Upper lobe of right lung (tissue), 1 donor: Measurements from ENCODE around the gene SLX4IP. TPM values are rescaled to one million over a fixed set of nuclear protein-coding genes. Genes with fewer than 3 reads are reported as not detected.

Experiments
- ATAC-seq: fragments of 200-7000 bp; cut with Tn5 transposase; one replicate; pipeline ENCODE4 v1.9.1; 2020; ENCODE audit warnings: mild to moderate bottlenecking, moderate library complexity
- DNase-seq: peaks from one replicate; pipeline ENCODE4 v3.0.0-alpha.2; 2020
- H3K27ac ChIP-seq: fragments of 200-600 bp; one replicate; pipeline ENCODE4 v1.8.0; 2022
- H3K27me3 ChIP-seq: fragments of 200-600 bp; one replicate; pipeline ENCODE4 v1.8.0; 2022; ENCODE audit warnings: mild to moderate bottlenecking
- H3K36me3 ChIP-seq: fragments of 200-600 bp; one replicate; pipeline ENCODE4 v1.8.0; 2022
- H3K4me1 ChIP-seq: fragments of 200-600 bp; one replicate; pipeline ENCODE4 v1.8.0; 2022
- H3K4me3 ChIP-seq: fragments of 200-600 bp; one replicate; pipeline ENCODE4 v1.8.0; 2022; ENCODE audit warnings: mild to moderate bottlenecking
- H3K9me3 ChIP-seq: fragments of 200-600 bp; one replicate; pipeline ENCODE4 v1.8.0; 2022
- intact Hi-C: fragments of 100-400 bp; cut with DNase I; formaldehyde crosslinking; loops from one replicate; pipeline ENCODE4 v1.11.0; 2022
- total RNA-seq: library from RNA; stranded (reverse); fragmentation: NEBNext Ultra II Directional; extraction: Animal tissue kit (Norgen Biotek cat#: 25700); gene quantifications from one replicate; pipeline ENCODE4 v1.2.1, GENCODE V29; 2021
- TF ChIP-seq, protein P1 (sequence below): fragments of 200-600 bp; IDR thresholded peaks from one replicate; pipeline ENCODE4 v1.8.0; 2022; ENCODE audit warnings: antibody characterized with exemption
- donor health status: DM: no; HTN: yes; CAD: no; lungs with severe emphysema.

SLX4IP gene
- total RNA-seq, 1 donor from 2014 or later: 5.4 TPM

DNA sequence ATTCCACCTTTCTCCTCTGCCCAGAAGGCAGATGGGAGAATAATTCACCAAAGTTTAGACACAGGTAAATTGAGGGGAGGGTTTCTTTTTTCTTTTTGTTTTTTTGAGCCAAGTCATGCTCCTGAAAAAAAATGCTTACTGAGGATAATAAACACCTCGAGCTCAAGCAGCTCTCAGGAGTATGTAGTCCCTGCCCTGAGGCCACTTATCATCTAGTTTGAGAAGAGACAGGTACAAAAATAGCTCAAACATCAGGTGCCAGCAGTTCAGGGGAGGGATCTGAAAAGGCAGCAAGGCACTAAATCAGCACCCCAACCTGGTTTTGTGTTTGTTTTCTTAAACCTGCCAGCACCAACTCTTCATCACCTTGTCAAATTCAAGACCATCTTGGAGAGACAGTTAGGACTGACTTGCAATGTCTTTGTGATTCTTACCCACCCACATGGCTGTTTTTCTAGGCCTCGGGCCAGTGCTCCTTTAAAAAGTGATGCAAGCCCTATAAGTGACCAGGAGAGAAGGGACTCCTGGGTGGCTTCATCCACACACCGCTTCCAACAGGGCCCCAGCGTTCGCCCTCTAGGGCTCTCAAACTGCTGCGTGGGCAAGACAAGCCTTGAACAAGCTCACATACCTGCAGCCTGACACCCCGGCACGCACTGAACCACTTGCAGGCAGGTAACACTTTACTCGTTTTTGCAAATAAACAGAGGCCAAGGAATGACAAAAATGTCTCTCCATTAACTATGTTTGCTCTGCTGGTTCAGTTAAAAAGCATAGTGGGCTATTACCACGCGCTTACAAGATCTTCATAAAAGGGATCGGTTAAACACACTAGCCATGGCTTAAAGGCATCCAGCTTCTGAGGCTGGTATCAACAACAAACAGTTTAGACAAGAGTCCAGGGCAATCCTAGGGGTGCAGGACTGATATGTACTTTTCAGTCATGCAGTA lies 224.8 kb downstream of the SLX4IP start:
- H3K27ac ChIP-seq: peak overlapping the region; percentile 59
- no peaks in the 10 kb centered on the region for H3K27me3 ChIP-seq
- H3K4me1 ChIP-seq: peaks cover 22% of the 10 kb centered on the region
- DNase-seq (peak; percentile 82), ATAC-seq (peak; percentile 90)
- no peak overlapping the region for H3K4me3 ChIP-seq
- TF ChIP-seq, protein P1, sequence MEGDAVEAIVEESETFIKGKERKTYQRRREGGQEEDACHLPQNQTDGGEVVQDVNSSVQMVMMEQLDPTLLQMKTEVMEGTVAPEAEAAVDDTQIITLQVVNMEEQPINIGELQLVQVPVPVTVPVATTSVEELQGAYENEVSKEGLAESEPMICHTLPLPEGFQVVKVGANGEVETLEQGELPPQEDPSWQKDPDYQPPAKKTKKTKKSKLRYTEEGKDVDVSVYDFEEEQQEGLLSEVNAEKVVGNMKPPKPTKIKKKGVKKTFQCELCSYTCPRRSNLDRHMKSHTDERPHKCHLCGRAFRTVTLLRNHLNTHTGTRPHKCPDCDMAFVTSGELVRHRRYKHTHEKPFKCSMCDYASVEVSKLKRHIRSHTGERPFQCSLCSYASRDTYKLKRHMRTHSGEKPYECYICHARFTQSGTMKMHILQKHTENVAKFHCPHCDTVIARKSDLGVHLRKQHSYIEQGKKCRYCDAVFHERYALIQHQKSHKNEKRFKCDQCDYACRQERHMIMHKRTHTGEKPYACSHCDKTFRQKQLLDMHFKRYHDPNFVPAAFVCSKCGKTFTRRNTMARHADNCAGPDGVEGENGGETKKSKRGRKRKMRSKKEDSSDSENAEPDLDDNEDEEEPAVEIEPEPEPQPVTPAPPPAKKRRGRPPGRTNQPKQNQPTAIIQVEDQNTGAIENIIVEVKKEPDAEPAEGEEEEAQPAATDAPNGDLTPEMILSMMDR: no peak
- no peaks in the 10 kb centered on the region for H3K9me3 ChIP-seq
- intact Hi-C loops: no loop called here
- peaks cover 74% of the 10 kb centered on the region for H3K36me3 ChIP-seq

- no peak overlapping the region for H3K4me3 ChIP-seq
- H3K4me1 ChIP-seq: peaks cover 28% of the 10 kb centered on the region
- no peaks in the 10 kb centered on the region for H3K27me3 ChIP-seq
- no peaks in the 10 kb centered on the region for H3K9me3 ChIP-seq
- ATAC-seq (peak; percentile 24), DNase-seq (no peak)
- TF ChIP-seq, protein P1: no peak
- intact Hi-C loops: no loop called here
- H3K36me3 ChIP-seq: peaks cover 69% of the 10 kb centered on the region
- H3K27ac ChIP-seq: peak overlapping the region; percentile 59
Observed at GRCh38 chr20:10660661-10661060, 225.6 kb downstream of the SLX4IP start.

DNA sequence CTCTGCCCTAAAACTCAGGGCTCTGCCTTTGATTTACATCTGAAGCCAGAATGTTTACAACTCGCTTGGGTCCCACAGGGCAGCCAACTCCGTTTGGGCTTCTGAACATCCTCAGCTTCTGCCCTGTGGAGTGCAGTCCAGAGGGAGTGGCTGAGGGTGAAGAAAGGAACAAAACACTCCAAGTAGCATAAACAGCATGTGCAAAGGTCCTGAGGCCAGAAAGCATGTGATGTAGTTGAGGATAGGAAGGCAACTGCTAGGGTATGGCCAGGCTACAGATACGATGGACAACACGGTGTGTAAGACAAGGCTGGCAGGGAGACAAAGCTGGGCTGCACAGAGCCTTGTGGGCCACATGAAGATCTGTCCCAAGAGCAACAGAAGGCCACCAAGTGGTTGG lies 226.2 kb downstream of the SLX4IP start:
- H3K4me1 ChIP-seq: peaks cover 34% of the 10 kb centered on the region
- H3K36me3 ChIP-seq: peaks cover 63% of the 10 kb centered on the region
- TF ChIP-seq, protein P1: no peak
- no peaks in the 10 kb centered on the region for H3K9me3 ChIP-seq
- H3K27me3 ChIP-seq: no peaks in the 10 kb centered on the region
- H3K4me3 ChIP-seq: no peak overlapping the region
- no peak for ATAC-seq
- H3K27ac ChIP-seq: peak overlapping the region; percentile 59
- DNase-seq: no peak
- intact Hi-C loops: no loop called here

GRCh38 chr20:10662151-10662550 lies 227.0 kb downstream of the SLX4IP start:
- no peak for ATAC-seq
- Histone ChIP-seq H3K4me1 (peaks cover 41% of the 10 kb centered on the region), H3K9me3 (no peaks in the 10 kb centered on the region), H3K27me3 (no peaks in the 10 kb centered on the region), H3K27ac (no peak overlapping the region), H3K36me3 (peaks cover 58% of the 10 kb centered on the region), H3K4me3 (no peak overlapping the region)
- TF ChIP-seq, protein P1: no peak
- intact Hi-C loops: no loop called here
- DNase-seq: no peak

DNA sequence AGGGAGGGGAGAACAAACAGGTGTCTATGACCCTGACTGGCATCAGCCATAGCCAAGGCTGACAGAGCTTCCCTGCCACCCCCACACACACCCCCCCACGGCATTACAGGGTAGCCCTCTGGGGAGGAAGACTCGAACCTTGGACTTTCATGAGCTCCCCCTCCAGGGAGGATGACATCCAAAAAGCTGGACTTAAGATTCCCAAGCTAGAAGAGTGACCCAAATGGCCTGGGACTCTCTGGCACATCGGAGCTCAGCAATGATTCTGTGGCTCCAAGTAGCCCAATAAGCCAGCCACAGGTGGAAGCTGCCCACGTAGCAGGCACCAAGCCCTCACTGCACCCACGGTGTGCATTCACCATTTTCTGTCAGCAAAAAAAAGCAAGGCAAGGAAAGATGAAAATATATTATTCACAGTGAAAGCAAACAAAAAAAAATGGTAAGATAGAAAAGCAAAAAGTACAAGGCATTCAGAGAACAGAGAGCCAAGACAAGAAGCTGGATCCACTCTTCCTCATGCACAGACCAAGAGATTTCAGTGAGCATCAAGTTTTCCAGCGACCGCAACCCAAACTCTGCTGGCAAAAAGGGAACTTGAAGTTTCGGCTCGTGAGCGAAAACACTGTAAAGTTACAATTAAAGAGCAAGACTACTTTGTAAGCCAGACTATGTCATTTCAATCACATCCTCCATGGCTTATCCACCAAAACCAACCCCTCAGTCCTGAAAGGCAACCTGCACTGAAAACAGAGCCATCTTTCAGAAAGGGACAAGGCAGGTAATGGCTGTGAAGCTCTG lies 227.8 kb downstream of the SLX4IP start:
- Histone ChIP-seq H3K9me3 (no peaks in the 10 kb centered on the region), H3K27ac (peak overlapping the region; percentile 3), H3K4me3 (no peak overlapping the region), H3K36me3 (peaks cover 61% of the 10 kb centered on the region), H3K4me1 (peaks cover 46% of the 10 kb centered on the region), H3K27me3 (no peaks in the 10 kb centered on the region)
- TF ChIP-seq, protein P1: no peak
- DNase-seq: no peak
- peak; percentile 16 for ATAC-seq
- intact Hi-C loops: no loop called here
